Measurements from ENCODE around the gene KRT5.
"Not testable (repeated sequence)": the region's sequence is repeated elsewhere in the genome, so short reads cannot be mapped to it uniquely, and the experiment has no call there.

GRCh38 chr12:52492405-52492804 lies 27.8 kb downstream of the KRT5 start:
- TF ChIP-seq CTCF (IDR thresholded peaks at IDR 0.05; ENCODE audit: poor library complexity); EZH2 (IDR thresholded peaks at IDR 0.05; ENCODE audit: borderline replicate concordance): not testable (repeated sequence)
